22Rv1 (cell line): ENCODE measurements around the gene POFUT1.

Experiments used
- H3K27ac ChIP-seq: fragments of 450-650 bp; 2 replicates; pipeline ENCODE4 v1.5.1; 2017
- CTCF ChIP-seq: fragments of 450-650 bp; IDR thresholded peaks from 2 replicates; pipeline ENCODE4 v1.5.1; 2017; ENCODE audit warnings: mild to moderate bottlenecking
- ZFX ChIP-seq: fragments of 450-650 bp; IDR thresholded peaks from 2 replicates; pipeline ENCODE4 v1.6.1; 2017; ENCODE audit warnings: antibody characterized with exemption, borderline replicate concordance

Gene POFUT1

GRCh38 chr20:32213870-32214269 lies 6.2 kb downstream of the POFUT1 start:
- no peak overlapping the region for H3K27ac ChIP-seq
- TF ChIP-seq CTCF (no peak), ZFX (no peak)

- no peak overlapping the region for H3K27ac ChIP-seq
- TF ChIP-seq ZFX = no peak
- TF ChIP-seq CTCF = no peak
Observed at GRCh38 chr20:32215147-32215546, 7.5 kb downstream of the POFUT1 start.

GRCh38 chr20:32215729-32216128 lies 8.0 kb downstream of the POFUT1 start:
- TF ChIP-seq CTCF = no peak
- TF ChIP-seq ZFX = no peak
- H3K27ac ChIP-seq = no peak overlapping the region

- no peak overlapping the region for H3K27ac ChIP-seq
- no peak for TF ChIP-seq ZFX
- TF ChIP-seq CTCF = no peak
Observed at GRCh38 chr20:32216179-32217142, 8.8 kb downstream of the POFUT1 start.

DNA sequence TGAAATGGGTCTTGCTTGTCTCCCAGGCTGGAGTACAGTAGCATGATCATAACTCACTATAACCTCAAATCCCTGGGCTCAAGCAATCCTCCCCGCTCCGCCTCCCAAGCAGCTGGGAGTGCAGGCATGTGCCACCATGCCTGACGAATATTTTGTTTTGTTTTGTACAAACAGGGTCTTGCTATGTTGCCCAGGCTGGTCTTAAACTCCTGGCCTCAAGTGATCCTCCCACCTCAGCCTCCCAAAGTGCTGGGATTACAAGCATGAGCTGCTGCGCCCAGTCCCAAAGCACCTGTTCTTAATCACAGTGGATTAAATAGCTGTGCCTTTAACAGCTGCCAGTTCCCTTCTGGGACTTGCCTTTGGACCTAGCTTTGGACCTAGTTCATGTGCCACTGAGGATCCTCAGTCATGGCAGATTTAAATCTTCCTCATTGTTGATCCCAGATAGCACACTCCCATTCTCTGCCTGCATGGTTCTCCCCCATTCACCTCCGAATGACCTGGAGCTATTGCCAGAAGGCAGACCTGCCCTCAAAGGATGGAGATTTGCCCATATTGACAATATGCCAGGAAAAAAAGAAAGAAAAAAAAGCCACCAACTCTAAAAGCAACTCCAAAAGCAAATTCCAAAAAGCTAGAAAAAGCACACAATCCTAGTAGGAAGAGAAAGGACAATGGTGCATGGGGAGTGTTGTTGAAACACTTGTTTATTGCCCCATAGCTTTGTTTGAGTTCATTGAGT lies 10.6 kb downstream of the POFUT1 start:
- no peak overlapping the region for H3K27ac ChIP-seq
- TF ChIP-seq ZFX (no peak), CTCF (no peak)

GRCh38 chr20:32224463-32224862 lies 16.8 kb downstream of the POFUT1 start:
- TF ChIP-seq ZFX (no peak), CTCF (no peak)
- no peak overlapping the region for H3K27ac ChIP-seq

DNA sequence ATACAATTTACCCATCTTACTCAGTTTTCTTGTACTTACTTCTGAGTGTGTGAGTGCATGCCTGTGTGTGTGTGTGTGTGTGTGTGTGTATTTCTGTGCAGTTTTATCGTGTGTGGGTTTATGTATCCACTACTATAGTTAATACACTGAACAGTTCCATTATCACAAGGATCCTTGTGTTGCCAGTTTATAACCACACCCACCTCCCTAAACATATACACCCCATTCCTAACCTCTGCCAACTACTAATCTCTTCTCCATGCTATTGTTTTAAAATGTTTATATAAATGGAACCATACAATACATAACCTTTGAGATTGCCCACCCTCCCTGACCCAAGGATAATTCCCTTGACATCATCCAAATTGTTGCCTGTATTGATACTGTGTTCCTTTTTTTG lies 18.7 kb downstream of the POFUT1 start:
- H3K27ac ChIP-seq = peak overlapping the region; percentile 44; the same call in 1 of the 2 replicates
- no peak for TF ChIP-seq ZFX
- no peak for TF ChIP-seq CTCF
